Ishikawa (cell line): ENCODE results near the gene LIMK1.

Source experiments
- CEBPB ChIP-seq: IDR thresholded peaks from 2 replicates; pipeline ENCODE4 v1.6.1; 2012
- CREB1 ChIP-seq: IDR thresholded peaks from 2 replicates; pipeline ENCODE4 v1.6.1; 2012; ENCODE audit warnings: low read depth
- EGR1 ChIP-seq: IDR thresholded peaks from 2 replicates; pipeline ENCODE4 v1.6.1; 2012
- EP300 ChIP-seq: IDR thresholded peaks from 2 replicates; pipeline ENCODE4 v1.6.1; 2012; ENCODE audit warnings: borderline replicate concordance
- FOXM1 ChIP-seq: IDR thresholded peaks from 2 replicates; pipeline ENCODE4 v1.6.1; 2012; ENCODE audit warnings: low read depth, borderline replicate concordance
- MAX ChIP-seq: IDR thresholded peaks from 2 replicates; pipeline ENCODE4 v1.6.1; 2012
- NFIC ChIP-seq: IDR thresholded peaks from 2 replicates; pipeline ENCODE4 v1.6.1; 2012
- RAD21 ChIP-seq: IDR thresholded peaks from 2 replicates; pipeline ENCODE4 v1.6.1; 2012; ENCODE audit warnings: low read depth
- REST ChIP-seq: IDR thresholded peaks from 2 replicates; pipeline ENCODE4 v1.6.1; 2012; ENCODE audit warnings: low read depth, mild to moderate bottlenecking
- TAF1 ChIP-seq: IDR thresholded peaks from 2 replicates; pipeline ENCODE4 v1.6.1; 2012; ENCODE audit warnings: low read depth, mild to moderate bottlenecking
- TCF12 ChIP-seq: IDR thresholded peaks from 2 replicates; pipeline ENCODE4 v1.6.1; 2012; ENCODE audit warnings: low read depth
- TEAD4 ChIP-seq: IDR thresholded peaks from 2 replicates; pipeline ENCODE4 v1.6.1; 2012
- USF1 ChIP-seq: IDR thresholded peaks from 2 replicates; pipeline ENCODE4 v1.6.1; 2012
- YY1 ChIP-seq: IDR thresholded peaks from 2 replicates; pipeline ENCODE4 v1.6.1; 2012; ENCODE audit warnings: low read depth
- ZBTB7A ChIP-seq: IDR thresholded peaks from 2 replicates; pipeline ENCODE4 v1.6.1; 2012; ENCODE audit warnings: low read depth

LIMK1 gene

GRCh38 chr7:74057216-74057925 lies 26.2 kb upstream of the LIMK1 start:
- TF ChIP-seq TEAD4 (no peak), USF1 (no peak), TAF1 (no peak), EGR1 (no peak), ZBTB7A (no peak), NFIC (no peak), REST (no peak), CREB1 (no peak), TCF12 (no peak), CEBPB (no peak), EP300 (no peak), FOXM1 (no peak), RAD21 (no peak), YY1 (no peak), MAX (no peak)

- TF ChIP-seq EP300: no peak
- no peak for TF ChIP-seq TCF12
- no peak for TF ChIP-seq CREB1
- TF ChIP-seq TAF1: no peak
These were observed 25.6 kb upstream of the LIMK1 start for GRCh38 chr7:74057987-74058386.

GRCh38 chr7:74058486-74058885 lies 25.1 kb upstream of the LIMK1 start:
- TF ChIP-seq USF1 (no peak), EGR1 (no peak), TAF1 (no peak), NFIC (no peak), TCF12 (no peak), REST (no peak), MAX (no peak), ZBTB7A (no peak), EP300 (no peak), RAD21 (no peak)

GRCh38 chr7:74059037-74059436 lies 24.6 kb upstream of the LIMK1 start:
- TF ChIP-seq TEAD4 (no peak), MAX (no peak), TAF1 (no peak), EP300 (no peak), EGR1 (no peak), CEBPB (no peak), REST (no peak), FOXM1 (no peak), NFIC (no peak), ZBTB7A (no peak), YY1 (no peak)
